GM19467 (cell line): Measurements from ENCODE around the gene HFE.
"Not testable (repeated sequence)": the region's sequence is repeated elsewhere in the genome, so short reads cannot be mapped to it uniquely, and the experiment has no call there.

Experiments
- ATAC-seq: cut with Tn5 transposase; IDR thresholded peaks from one replicate; pipeline ENCODE4 v1.9.1; 2021; ENCODE audit warnings: mild to moderate bottlenecking, moderate library complexity; ENCODE audit not compliant: unreplicated experiment

The HFE gene

GRCh38 chr6:26058477-26059033 lies 28.7 kb upstream of the HFE start:
- not testable (repeated sequence) for ATAC-seq

- no peak for ATAC-seq
These were observed 27.3 kb upstream of the HFE start for GRCh38 chr6:26059941-26060340.

- no peak for ATAC-seq
These were observed 22.5 kb upstream of the HFE start for GRCh38 chr6:26064619-26065257.

- ATAC-seq: peak; percentile 88
These were observed 21.3 kb upstream of the HFE start for GRCh38 chr6:26065952-26066380.

GRCh38 chr6:26067367-26067766 lies 19.9 kb upstream of the HFE start:
- ATAC-seq: no peak

- ATAC-seq: no peak
These were observed 19.2 kb upstream of the HFE start for GRCh38 chr6:26068036-26068435.

- no peak for ATAC-seq
These were observed 16.1 kb upstream of the HFE start for GRCh38 chr6:26071135-26071534.

GRCh38 chr6:26075063-26075717 lies 12.0 kb upstream of the HFE start:
- no peak for ATAC-seq

GRCh38 chr6:26078066-26078465 lies 9.2 kb upstream of the HFE start:
- ATAC-seq: not testable (repeated sequence)

GRCh38 chr6:26081096-26081495 lies 6.1 kb upstream of the HFE start:
- not testable (repeated sequence) for ATAC-seq

GRCh38 chr6:26086211-26086610 lies 1.0 kb upstream of the HFE start:
- ATAC-seq: no peak

GRCh38 chr6:26088344-26088743 lies 1.1 kb downstream of the HFE start:
- ATAC-seq: no peak

GRCh38 chr6:26089272-26089671 lies 2.0 kb downstream of the HFE start:
- no peak for ATAC-seq

- ATAC-seq: no peak
These were observed 5.2 kb downstream of the HFE start for GRCh38 chr6:26092443-26092842.

GRCh38 chr6:26094036-26094435 lies 6.8 kb downstream of the HFE start:
- no peak for ATAC-seq

GRCh38 chr6:26097268-26097875 lies 10.1 kb downstream of the HFE start:
- ATAC-seq: no peak

- peak; percentile 58 for ATAC-seq
These were observed 16.0 kb downstream of the HFE start for GRCh38 chr6:26103141-26103769.

- ATAC-seq: peak; percentile 80
These were observed 16.7 kb downstream of the HFE start for GRCh38 chr6:26103770-26104456.

GRCh38 chr6:26104457-26105108 lies 17.4 kb downstream of the HFE start:
- ATAC-seq: no peak

- ATAC-seq: no peak
These were observed 18.0 kb downstream of the HFE start for GRCh38 chr6:26105109-26105730.
